Thymus (tissue), 11 donors: ENCODE results near the gene HIPK2. TPM values are rescaled to one million over a fixed set of nuclear protein-coding genes. Genes with fewer than 3 reads are reported as not detected.

ENCODE experiments used
- DNase-seq, 9 donors: peaks; one replicate each; pipeline ENCODE4 v3.0.0-alpha.2; 2013; ENCODE audit warnings: low spot score in 9 of 9, low read depth in 6 of 9, missing footprints in 1 of 9
- H3K27ac ChIP-seq, 2 donors: one replicate each; pipeline ENCODE4 v1.5.1; 2013; ENCODE audit warnings: control low read depth in 1 of 2, low read depth in 1 of 2, low read length in 1 of 2, mild to moderate bottlenecking in 1 of 2, moderate library complexity in 1 of 2
- H3K27me3 ChIP-seq, 2 donors: one replicate each; pipeline ENCODE4 v1.5.1; 2013; ENCODE audit warnings: low read length in 1 of 2; ENCODE audit not compliant: control insufficient read depth in 2 of 2, insufficient read depth in 1 of 2
- H3K36me3 ChIP-seq, 2 donors: one replicate each; pipeline ENCODE4 v1.5.1; 2013; ENCODE audit warnings: low read length in 1 of 2, mild to moderate bottlenecking in 1 of 2, moderate library complexity in 1 of 2; ENCODE audit not compliant: control insufficient read depth in 2 of 2, insufficient read depth in 2 of 2
- H3K4me1 ChIP-seq, 2 donors: one replicate each; pipeline ENCODE4 v1.5.1; 2013; ENCODE audit warnings: low read length in 2 of 2; ENCODE audit not compliant: control insufficient read depth in 2 of 2, insufficient read depth in 2 of 2
- H3K4me3 ChIP-seq, 2 donors: one replicate each; pipeline ENCODE4 v1.5.1; 2013; ENCODE audit warnings: low read length in 2 of 2, control low read depth in 1 of 2, mild to moderate bottlenecking in 1 of 2
- H3K9me3 ChIP-seq, 2 donors: one replicate each; pipeline ENCODE4 v1.5.1; 2013; ENCODE audit warnings: low read length in 1 of 2, mild to moderate bottlenecking in 1 of 2; ENCODE audit not compliant: control insufficient read depth in 2 of 2, insufficient read depth in 1 of 2
- WGBS: extraction: QIAGEN DNeasy Blood & Tissue Kit; methylation state at CpG from one replicate; pipeline ENCODE4 v1.1.7; 2013; 5-methylcytosine and 5-hydroxymethylcytosine counted together
- polyA plus RNA-seq: library from polyadenylated mRNA; stranded (reverse); fragments of 200-250 nt; gene quantifications from one replicate; pipeline ENCODE4 v1.2.3, GENCODE V29; 2013
- total RNA-seq: library from RNA; stranded (reverse); fragments of 120-200 nt; gene quantifications from one replicate; pipeline ENCODE4 v1.2.4, GENCODE V29; 2013
- donor health status: healthy.

The HIPK2 gene
- total and polyA plus RNA-seq, 2 donors: 3.4 to 5.8 TPM

DNA sequence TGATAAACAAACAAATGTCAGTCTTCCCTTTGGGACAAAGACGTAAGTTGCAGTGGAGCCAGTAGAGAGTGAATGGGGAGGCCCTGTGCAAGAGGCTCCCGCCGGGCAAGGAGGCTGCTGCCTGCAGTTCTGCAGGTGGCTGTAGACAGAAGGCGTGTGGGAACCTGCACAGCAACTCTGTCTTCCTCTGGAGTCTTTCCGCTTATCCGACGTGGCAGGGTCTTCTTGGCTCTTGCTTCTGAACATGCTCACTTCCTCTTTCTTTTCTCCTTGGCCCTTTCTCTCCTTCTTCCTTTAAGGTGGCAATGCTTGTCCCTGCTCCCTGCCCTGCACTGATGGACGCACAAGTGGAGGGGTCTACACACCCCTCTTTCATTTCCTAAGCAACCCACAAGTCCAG is 122.5 kb downstream of the HIPK2 start:
- Histone ChIP-seq H3K9me3 (no peaks in the 10 kb centered on the region), H3K4me1 (peaks cover 5 to 28% of the 10 kb centered on the region in 2 donors), H3K27ac (peak overlapping the region in 1 of 2 donors; percentile 67), H3K4me3 (no peak overlapping the region), H3K36me3 (peaks cover 3% of the 10 kb centered on the region in 2 donors), H3K27me3 (no peaks in the 10 kb centered on the region)
- 55% methylated on average over 8 of the region's 8 CpGs for WGBS
- DNase-seq: peak in 1 of 9 donors; percentile 67

DNA sequence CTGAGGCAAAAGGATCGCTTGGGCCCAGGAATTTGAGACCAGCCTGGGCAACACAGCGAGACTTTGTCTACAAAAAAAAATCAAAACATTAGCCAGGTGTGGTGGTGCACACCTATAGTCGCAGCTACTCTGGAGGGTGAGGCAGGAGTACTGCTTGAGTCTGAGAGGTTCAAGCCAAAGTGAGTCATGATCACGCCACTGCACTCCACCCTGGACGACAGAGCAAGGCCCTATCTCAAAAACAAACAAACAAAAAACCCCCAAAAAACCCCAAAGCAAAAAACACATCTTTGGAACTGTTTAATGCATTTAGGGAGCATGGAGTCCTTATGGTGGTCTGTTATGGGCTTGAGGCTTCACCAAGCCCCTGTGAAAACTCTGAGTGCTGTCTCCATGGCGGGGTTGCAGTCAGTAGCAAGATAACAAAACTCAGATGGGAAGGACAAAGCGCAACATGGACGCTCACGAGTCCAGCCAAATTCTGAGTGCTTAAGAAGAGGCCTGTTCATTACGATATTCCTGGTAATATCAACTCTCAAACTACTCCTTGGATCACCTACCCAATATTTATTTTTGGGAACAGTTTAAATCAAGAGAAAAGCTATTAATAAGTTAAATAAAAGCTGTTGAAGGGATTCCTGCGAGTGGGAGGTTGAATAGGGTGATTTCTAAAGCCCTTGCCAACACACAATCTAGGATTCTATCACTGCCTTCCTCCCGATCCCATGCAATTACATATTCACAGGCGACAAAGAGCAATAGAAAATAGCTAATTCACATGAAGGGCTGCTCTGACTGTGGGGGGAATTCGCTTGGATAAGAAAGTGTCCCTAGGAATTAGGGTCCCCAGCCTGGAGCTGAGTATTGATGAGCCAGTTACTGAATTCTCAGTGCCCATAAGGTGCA is 123.3 kb downstream of the HIPK2 start:
- peaks cover 5 to 31% of the 10 kb centered on the region in 2 donors for H3K4me1 ChIP-seq
- DNase-seq: no peak
- H3K4me3 ChIP-seq: no peak overlapping the region
- H3K27me3 ChIP-seq: no peaks in the 10 kb centered on the region
- H3K27ac ChIP-seq: peak overlapping the region in 1 of 2 donors; percentile 67
- H3K36me3 ChIP-seq: peaks cover 3% of the 10 kb centered on the region in 2 donors
- WGBS: 94% methylated on average over 14 of the region's 14 CpGs
- H3K9me3 ChIP-seq: no peaks in the 10 kb centered on the region

DNA sequence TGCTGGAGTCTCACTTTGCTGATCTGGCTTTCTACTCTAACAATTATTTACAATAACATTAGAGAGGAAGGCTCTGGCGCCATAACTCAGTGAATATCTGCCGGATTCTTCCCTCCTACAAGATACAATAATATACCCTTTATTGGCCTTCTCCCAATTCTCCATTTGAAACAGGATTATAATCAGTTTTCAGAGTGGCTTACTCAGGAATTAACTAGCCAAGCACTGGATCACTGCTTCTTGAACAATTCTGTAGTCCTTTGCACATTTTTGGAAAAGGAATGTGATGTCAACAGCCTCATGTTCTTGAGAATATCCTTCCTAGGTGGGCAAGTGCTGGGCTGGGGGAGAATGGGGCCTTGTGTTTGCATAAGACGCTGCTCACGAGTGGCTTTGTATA is 125.9 kb downstream of the HIPK2 start:
- no peak overlapping the region for H3K27ac ChIP-seq
- H3K4me3 ChIP-seq: no peak overlapping the region
- no peaks in the 10 kb centered on the region for H3K27me3 ChIP-seq
- H3K36me3 ChIP-seq: peaks cover 3% of the 10 kb centered on the region in 2 donors
- H3K4me1 ChIP-seq: peaks cover 21 to 55% of the 10 kb centered on the region in 2 donors
- WGBS: 98% methylated on average over 4 of the region's 4 CpGs
- no peaks in the 10 kb centered on the region for H3K9me3 ChIP-seq
- DNase-seq: no peak

DNA sequence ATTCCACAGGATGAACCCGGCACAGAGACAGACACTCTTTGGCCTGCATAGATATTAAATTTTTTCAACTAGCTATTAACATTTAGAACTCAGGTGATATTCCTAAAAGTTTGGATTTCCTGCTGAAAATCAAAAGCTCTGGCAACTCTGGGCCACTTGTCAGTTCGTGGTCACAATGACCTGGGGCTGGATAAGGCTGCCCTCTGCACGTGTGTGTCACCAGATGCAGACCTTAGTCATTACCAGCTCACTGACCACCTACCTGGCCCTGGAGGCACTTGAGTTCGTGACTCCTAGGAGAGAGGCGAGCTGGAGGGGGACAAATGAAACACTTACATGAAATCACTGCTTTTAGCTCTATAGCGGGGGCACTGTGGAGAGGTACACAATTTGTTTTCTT is 126.5 kb downstream of the HIPK2 start:
- H3K36me3 ChIP-seq: peaks cover 3% of the 10 kb centered on the region in 2 donors
- 96% methylated on average over 6 of the region's 6 CpGs for WGBS
- no peaks in the 10 kb centered on the region for H3K27me3 ChIP-seq
- H3K9me3 ChIP-seq: no peaks in the 10 kb centered on the region
- no peak overlapping the region for H3K4me3 ChIP-seq
- peaks cover 21 to 61% of the 10 kb centered on the region in 2 donors for H3K4me1 ChIP-seq
- DNase-seq: no peak
- H3K27ac ChIP-seq: no peak overlapping the region

DNA sequence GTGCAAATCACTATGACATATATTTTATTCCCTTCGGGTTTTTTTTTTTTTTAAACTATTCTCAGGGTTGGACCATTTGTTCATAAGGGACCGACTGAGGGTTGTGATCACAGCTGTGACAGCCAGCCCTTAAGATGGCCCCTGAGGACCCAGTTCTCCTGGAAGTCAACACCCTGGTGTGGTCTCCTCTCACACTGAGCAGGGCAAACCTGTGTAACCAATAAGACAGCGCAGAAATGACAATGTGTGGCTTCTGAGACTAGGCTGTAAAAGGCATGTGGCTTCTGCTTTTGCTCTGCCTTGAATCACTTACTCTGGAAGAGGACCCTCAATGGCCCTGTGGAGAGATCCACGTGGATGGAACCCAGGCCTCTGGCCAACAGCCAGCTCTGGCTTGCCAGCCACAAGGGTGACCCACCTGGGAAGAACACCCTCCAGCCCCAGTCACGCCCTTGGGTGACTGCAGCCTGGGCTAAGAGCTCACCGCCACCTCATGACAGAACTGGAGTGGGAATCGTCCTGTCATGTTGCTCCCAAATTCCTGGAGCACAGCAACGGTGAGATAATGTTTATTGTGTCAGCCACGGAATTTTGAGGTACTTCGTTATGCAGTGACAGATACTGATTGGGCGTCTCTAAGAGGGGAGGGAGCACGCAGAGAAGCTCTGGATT is 127.2 kb downstream of the HIPK2 start:
- 96% methylated on average over 12 of the region's 12 CpGs for WGBS
- Histone ChIP-seq H3K27me3 (no peaks in the 10 kb centered on the region), H3K36me3 (peaks cover 3% of the 10 kb centered on the region in 2 donors), H3K4me3 (no peak overlapping the region), H3K27ac (no peak overlapping the region), H3K4me1 (peaks cover 28 to 63% of the 10 kb centered on the region in 2 donors), H3K9me3 (no peaks in the 10 kb centered on the region)
- DNase-seq: no peak

DNA sequence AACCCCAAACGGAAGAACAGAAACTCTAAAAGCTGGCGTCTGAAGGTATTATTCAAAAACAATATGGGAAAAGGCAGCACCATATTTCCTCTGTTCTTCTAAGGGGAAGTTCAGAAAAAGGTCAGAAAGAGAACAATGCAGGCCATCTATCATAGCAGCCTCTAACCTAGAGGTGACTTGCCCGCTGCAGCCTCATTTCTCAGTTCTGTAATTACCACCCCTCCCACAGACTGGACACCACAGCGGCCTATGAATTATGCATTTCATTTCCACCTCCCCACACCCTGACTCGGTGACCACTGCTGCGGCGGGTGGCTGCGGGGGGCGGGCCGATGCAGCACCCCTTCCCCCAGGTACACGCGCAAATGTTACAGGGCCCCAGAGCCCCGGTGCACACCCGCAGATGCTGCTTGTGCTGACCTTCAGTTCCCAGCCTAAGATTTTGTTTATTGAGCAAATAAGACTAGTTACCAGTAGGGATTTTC is 128.8 kb downstream of the HIPK2 start:
- peak overlapping the region in 1 of 2 donors; percentile 79 for H3K27ac ChIP-seq
- no peaks in the 10 kb centered on the region for H3K9me3 ChIP-seq
- H3K4me3 ChIP-seq: no peak overlapping the region
- H3K36me3 ChIP-seq: peaks cover 3% of the 10 kb centered on the region in 2 donors
- 34% methylated on average over 14 of the region's 14 CpGs for WGBS
- DNase-seq: no peak
- peaks cover 30 to 67% of the 10 kb centered on the region in 2 donors for H3K4me1 ChIP-seq
- H3K27me3 ChIP-seq: no peaks in the 10 kb centered on the region

DNA sequence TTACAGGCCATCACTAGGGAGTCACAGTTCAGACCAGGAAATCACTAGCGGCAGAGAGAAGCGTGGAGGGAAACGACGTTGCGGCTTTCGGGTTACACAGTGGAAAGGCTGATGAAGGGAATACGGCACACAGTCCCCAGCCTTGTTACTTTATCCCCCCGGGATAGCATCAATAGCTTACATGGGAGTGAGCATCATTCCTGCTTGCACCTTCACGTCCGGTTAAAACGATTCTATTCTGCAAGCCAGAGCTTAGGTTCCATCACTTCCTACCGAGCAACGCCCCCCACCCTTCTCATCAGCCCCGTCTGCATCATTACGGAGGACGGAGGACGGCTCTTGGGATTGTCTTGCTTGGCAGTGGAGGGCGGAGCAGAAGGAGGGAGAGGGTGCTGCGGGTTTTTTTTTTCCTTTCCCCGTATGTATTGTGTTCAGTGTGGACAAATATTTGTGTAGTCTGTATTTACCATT is 129.4 kb downstream of the HIPK2 start:
- peaks cover 35 to 72% of the 10 kb centered on the region in 2 donors for H3K4me1 ChIP-seq
- DNase-seq: no peak
- H3K4me3 ChIP-seq: no peak overlapping the region
- no peaks in the 10 kb centered on the region for H3K9me3 ChIP-seq
- peak overlapping the region in 1 of 2 donors; percentile 68 for H3K27ac ChIP-seq
- no peaks in the 10 kb centered on the region for H3K27me3 ChIP-seq
- 53% methylated on average over 20 of the region's 20 CpGs for WGBS
- peaks cover 3 to 4% of the 10 kb centered on the region in 2 donors for H3K36me3 ChIP-seq

DNA sequence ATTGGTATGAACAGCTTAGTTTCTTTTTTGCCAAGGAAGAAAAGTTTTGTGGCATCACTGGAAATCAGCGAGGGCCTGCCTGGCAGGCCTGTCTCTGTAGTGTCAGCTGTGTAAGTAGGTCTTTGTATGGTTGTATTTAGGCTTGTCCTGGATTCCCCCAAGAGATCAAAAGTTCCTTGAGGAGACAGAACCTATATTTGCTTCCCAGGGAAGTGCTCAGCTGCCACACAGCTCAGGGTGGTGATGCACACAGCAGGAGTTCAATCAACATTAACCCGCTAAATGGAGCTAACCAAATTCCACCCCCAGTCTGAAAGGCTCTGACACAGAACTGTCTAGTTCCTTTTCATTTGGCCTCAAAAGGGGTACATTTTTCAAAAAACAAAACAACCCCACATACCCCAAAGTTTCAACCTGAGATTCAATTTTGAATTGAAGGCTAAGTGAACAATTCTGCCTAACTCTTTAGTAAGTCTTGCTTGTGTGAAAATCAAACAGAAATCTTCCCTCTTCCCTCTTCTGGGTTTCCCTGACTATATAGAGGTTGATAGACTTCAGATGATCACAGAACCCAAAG is 129.9 kb downstream of the HIPK2 start:
- no peak for DNase-seq
- peaks cover 35 to 70% of the 10 kb centered on the region in 2 donors for H3K4me1 ChIP-seq
- no peaks in the 10 kb centered on the region for H3K27me3 ChIP-seq
- H3K36me3 ChIP-seq: peaks cover 3% of the 10 kb centered on the region in 2 donors
- peak overlapping the region in 1 of 2 donors; percentile 68 for H3K27ac ChIP-seq
- 95% methylated on average over 2 of the region's 2 CpGs for WGBS
- no peak overlapping the region for H3K4me3 ChIP-seq
- no peaks in the 10 kb centered on the region for H3K9me3 ChIP-seq
